Measurements from ENCODE around the gene MREG.

- no peak for TF ChIP-seq CTCF (IDR thresholded peaks at IDR 0.05)
- TF ChIP-seq POLR2A (IDR thresholded peaks at IDR 0.05): no peak
- no peak for TF ChIP-seq EP300 (IDR thresholded peaks at IDR 0.05)
Measured at GRCh38 chr2:215930505-215931253, 82.7 kb downstream of the MREG start.
